GM23248 (cell line): Measurements from ENCODE around the gene GNPTAB. TPM values are rescaled to one million over a fixed set of nuclear protein-coding genes. Genes with fewer than 3 reads are reported as not detected.

Experiments
- DNase-seq: peaks from one replicate; pipeline ENCODE4 v3.0.0-alpha.2; 2015
- H2AFZ ChIP-seq: fragments of 200-600 bp; sonication (generic); 2 replicates; pipeline ENCODE4 v1.6.1; 2016; ENCODE audit warnings: antibody characterized with exemption
- H3F3A ChIP-seq: fragments of 200-600 bp; sonication (generic); 2 replicates; pipeline ENCODE4 v1.6.1; 2016; ENCODE audit warnings: mild to moderate bottlenecking, antibody characterized with exemption, mixed run types; ENCODE audit not compliant: insufficient read depth
- H3K27ac ChIP-seq: fragments of 200-600 bp; sonication (generic); 2 replicates; pipeline ENCODE4 v1.5.1; 2016; ENCODE audit warnings: mild to moderate bottlenecking
- H3K27me3 ChIP-seq: fragments of 200-600 bp; sonication (generic); replicated peaks from 2 replicates; pipeline ENCODE4 v1.6.1; 2016; ENCODE audit warnings: mild to moderate bottlenecking; ENCODE audit not compliant: insufficient read depth
- H3K36me3 ChIP-seq: fragments of 200-600 bp; sonication (generic); 2 replicates; pipeline ENCODE4 v1.6.1; 2016; ENCODE audit warnings: low read depth, mild to moderate bottlenecking
- H3K4me1 ChIP-seq: fragments of 200-600 bp; sonication (generic); 2 replicates; pipeline ENCODE4 v1.6.1; 2016; ENCODE audit warnings: mild to moderate bottlenecking; ENCODE audit not compliant: insufficient read depth
- H3K4me2 ChIP-seq: fragments of 200-600 bp; sonication (generic); one replicate; pipeline ENCODE4 v1.6.1; 2016; ENCODE audit warnings: mild to moderate bottlenecking; ENCODE audit not compliant: unreplicated experiment
- H3K4me3 ChIP-seq: fragments of 200-600 bp; sonication (generic); 2 replicates; pipeline ENCODE4 v1.5.1; 2016; ENCODE audit warnings: mild to moderate bottlenecking
- H3K79me2 ChIP-seq: fragments of 200-600 bp; sonication (generic); 2 replicates; pipeline ENCODE4 v1.6.1; 2016; ENCODE audit warnings: mild to moderate bottlenecking; ENCODE audit not compliant: insufficient read depth
- H3K9ac ChIP-seq: fragments of 200-600 bp; sonication (generic); 2 replicates; pipeline ENCODE4 v1.6.1; 2016; ENCODE audit warnings: mild to moderate bottlenecking
- H3K9me2 ChIP-seq: fragments of 200-600 bp; sonication (generic); 2 replicates; pipeline ENCODE4 v1.6.1; 2016; ENCODE audit warnings: mixed run types, mild to moderate bottlenecking, moderate library complexity; ENCODE audit not compliant: insufficient read depth
- H3K9me3 ChIP-seq: fragments of 200-600 bp; sonication (generic); one replicate; pipeline ENCODE4 v1.6.1; 2017; ENCODE audit warnings: low read depth
- H4K20me1 ChIP-seq: fragments of 200-600 bp; sonication (generic); 2 replicates; pipeline ENCODE4 v1.6.0; 2016; ENCODE audit not compliant: insufficient read depth
- EZH2 ChIP-seq: fragments of 200-600 bp; sonication (generic); IDR thresholded peaks from 2 replicates; pipeline ENCODE4 v1.6.1; 2018; ENCODE audit warnings: antibody characterized with exemption, mild to moderate bottlenecking; ENCODE audit not compliant: insufficient read depth, poor library complexity, severe bottlenecking
- EZH2phosphoT487 ChIP-seq: fragments of 200-600 bp; sonication (generic); IDR thresholded peaks from 2 replicates; pipeline ENCODE4 v1.6.1; 2018; ENCODE audit warnings: antibody characterized with exemption, moderate library complexity, mild to moderate bottlenecking, low read depth; ENCODE audit not compliant: insufficient read depth
- WGBS, 2 experiments: methylation state at CpG; one replicate each; pipeline ENCODE4 v1.1.6; 2015 to 2017; ENCODE audit warnings: low lambda C conversion rate in 2 of 2, low coverage in 1 of 2; ENCODE audit errors: missing lambda C conversion rate in 2 of 2; 5-methylcytosine and 5-hydroxymethylcytosine counted together
- in situ Hi-C: fragments of 300-500 bp; cut with MboI; formaldehyde crosslinking; loops from 2 replicates; pipeline ENCODE4 v1.15.0; 2020
- polyA plus RNA-seq: library from polyadenylated mRNA; unstranded; fragments of >200 nt; fragmentation: Nextera tagmentation; extraction: Ambion mirVana; gene quantifications from 2 replicates; pipeline ENCODE4 v1.2.1, GENCODE V29; 2016
- total RNA-seq: library from RNA; depleted of rRNA; stranded (reverse); fragments of >200 nt; shearing (Covaris generic); gene quantifications from 2 replicates; pipeline ENCODE4 v1.2.3, GENCODE V29; 2014

Gene GNPTAB
- total and polyA plus RNA-seq, 2 experiments from 2014 or later = 20.6 to 23.3 TPM

- Histone ChIP-seq H3K9me3 (no peaks in the 10 kb centered on the region), H3K4me3 (no peak overlapping the region), H3K36me3 (no peaks in the 10 kb centered on the region), H3K27me3 (no peaks in the 10 kb centered on the region), H3K4me2 (no peak overlapping the region), H3K4me1 (peaks cover 15% of the 10 kb centered on the region), H3K9me2 (no peaks in the 10 kb centered on the region), H3K79me2 (no peaks in the 10 kb centered on the region), H2AFZ (no peak overlapping the region), H3K9ac (no peak overlapping the region), H4K20me1 (no peaks in the 10 kb centered on the region), H3K27ac (no peak overlapping the region), H3F3A (no peaks in the 10 kb centered on the region)
- 85 to 89% methylated on average over 6 of the region's 6 CpGs for WGBS, 2 experiments
- in situ Hi-C loops = no loop called here
- TF ChIP-seq EZH2 (no peak), EZH2phosphoT487 (no peak)
- DNase-seq = peak; percentile 19
Measured at GRCh38 chr12:101792046-101792931, 38.5 kb downstream of the GNPTAB start.

GRCh38 chr12:101789171-101789570, 41.6 kb downstream of the GNPTAB start:
- no peaks in the 10 kb centered on the region for H3K79me2 ChIP-seq
- no peak overlapping the region for H3K9ac ChIP-seq
- no peak overlapping the region for H3K27ac ChIP-seq
- H4K20me1 ChIP-seq = no peaks in the 10 kb centered on the region
- H3K36me3 ChIP-seq = no peaks in the 10 kb centered on the region
- no peak overlapping the region for H3K4me2 ChIP-seq
- no peaks in the 10 kb centered on the region for H3K9me3 ChIP-seq
- H3K4me1 ChIP-seq = peaks cover 24% of the 10 kb centered on the region
- H3K27me3 ChIP-seq = no peaks in the 10 kb centered on the region
- H3F3A ChIP-seq = no peaks in the 10 kb centered on the region
- TF ChIP-seq EZH2 (no peak), EZH2phosphoT487 (no peak)
- H2AFZ ChIP-seq = no peak overlapping the region
- no peaks in the 10 kb centered on the region for H3K9me2 ChIP-seq
- in situ Hi-C loops = no loop called here
- no peak for DNase-seq
- H3K4me3 ChIP-seq = no peak overlapping the region
- 95 to 96% methylated on average over 4 of the region's 4 CpGs for WGBS, 2 experiments

GRCh38 chr12:101785671-101786070, 45.1 kb downstream of the GNPTAB start:
- H3K79me2 ChIP-seq = no peaks in the 10 kb centered on the region
- no peaks in the 10 kb centered on the region for H3K9me3 ChIP-seq
- no peak overlapping the region for H3K27ac ChIP-seq
- DNase-seq = no peak
- no peaks in the 10 kb centered on the region for H3K27me3 ChIP-seq
- in situ Hi-C loops = no loop called here
- TF ChIP-seq EZH2phosphoT487 = no peak
- no peak for TF ChIP-seq EZH2
- H3K36me3 ChIP-seq = no peaks in the 10 kb centered on the region
- no peaks in the 10 kb centered on the region for H3K9me2 ChIP-seq
- H3K4me3 ChIP-seq = no peak overlapping the region
- H3F3A ChIP-seq = peaks cover 22% of the 10 kb centered on the region
- no peak overlapping the region for H2AFZ ChIP-seq
- no peaks in the 10 kb centered on the region for H4K20me1 ChIP-seq
- H3K4me2 ChIP-seq = no peak overlapping the region
- WGBS, 2 experiments = 94 to 100% methylated on average over 1 of the region's 1 CpG
- H3K4me1 ChIP-seq = peaks cover 24% of the 10 kb centered on the region
- H3K9ac ChIP-seq = no peak overlapping the region

- Histone ChIP-seq H3K4me2 (no peak overlapping the region), H4K20me1 (no peaks in the 10 kb centered on the region), H3K9ac (no peak overlapping the region), H3K27ac (no peak overlapping the region), H3F3A (peaks cover 22% of the 10 kb centered on the region), H2AFZ (no peak overlapping the region), H3K36me3 (no peaks in the 10 kb centered on the region), H3K9me3 (no peaks in the 10 kb centered on the region), H3K27me3 (no peaks in the 10 kb centered on the region), H3K79me2 (no peaks in the 10 kb centered on the region), H3K4me1 (peaks cover 24% of the 10 kb centered on the region), H3K9me2 (no peaks in the 10 kb centered on the region), H3K4me3 (no peak overlapping the region)
- WGBS, 2 experiments = 97 to 100% methylated on average over 1 of the region's 1 CpG
- no peak for DNase-seq
- in situ Hi-C loops = no loop called here
- no peak for TF ChIP-seq EZH2phosphoT487
- TF ChIP-seq EZH2 = no peak
Measured at GRCh38 chr12:101784376-101784775, 46.4 kb downstream of the GNPTAB start.
